ENCODE measurements around the gene ADGRV1. TPM values are rescaled to one million over a fixed set of nuclear protein-coding genes. Genes with fewer than 3 reads are reported as not detected.

ADGRV1 gene
- total RNA-seq, 2 donors from 2014 or later = 16.4 to 20.9 TPM

- TF ChIP-seq POLR2A (IDR thresholded peaks at IDR 0.05) (no peak), POLR2AphosphoS5 (IDR thresholded peaks at IDR 0.05) (no peak)
- TF ChIP-seq, protein P1, sequence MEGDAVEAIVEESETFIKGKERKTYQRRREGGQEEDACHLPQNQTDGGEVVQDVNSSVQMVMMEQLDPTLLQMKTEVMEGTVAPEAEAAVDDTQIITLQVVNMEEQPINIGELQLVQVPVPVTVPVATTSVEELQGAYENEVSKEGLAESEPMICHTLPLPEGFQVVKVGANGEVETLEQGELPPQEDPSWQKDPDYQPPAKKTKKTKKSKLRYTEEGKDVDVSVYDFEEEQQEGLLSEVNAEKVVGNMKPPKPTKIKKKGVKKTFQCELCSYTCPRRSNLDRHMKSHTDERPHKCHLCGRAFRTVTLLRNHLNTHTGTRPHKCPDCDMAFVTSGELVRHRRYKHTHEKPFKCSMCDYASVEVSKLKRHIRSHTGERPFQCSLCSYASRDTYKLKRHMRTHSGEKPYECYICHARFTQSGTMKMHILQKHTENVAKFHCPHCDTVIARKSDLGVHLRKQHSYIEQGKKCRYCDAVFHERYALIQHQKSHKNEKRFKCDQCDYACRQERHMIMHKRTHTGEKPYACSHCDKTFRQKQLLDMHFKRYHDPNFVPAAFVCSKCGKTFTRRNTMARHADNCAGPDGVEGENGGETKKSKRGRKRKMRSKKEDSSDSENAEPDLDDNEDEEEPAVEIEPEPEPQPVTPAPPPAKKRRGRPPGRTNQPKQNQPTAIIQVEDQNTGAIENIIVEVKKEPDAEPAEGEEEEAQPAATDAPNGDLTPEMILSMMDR (IDR thresholded peaks at IDR 0.05) = no peak
- DNase-seq (ENCODE audit: low spot score) = no peak
- Histone ChIP-seq H3K4me3 (no peak overlapping the region), H3K4me1 (replicated peaks) (no peaks in the 10 kb centered on the region), H3K36me3 (no peaks in the 10 kb centered on the region), H3K27me3 (replicated peaks; ENCODE audit: insufficient read depth) (no peaks in the 10 kb centered on the region), H3K9me3 (no peaks in the 10 kb centered on the region), H3K27ac (no peak overlapping the region)
- intact Hi-C loops (cut with DNase I) = no loop called here
- 30% methylated on average over 1 of the region's 1 CpG for WGBS
Observed at GRCh38 chr5:91212714-91213092, 654.1 kb downstream of the ADGRV1 start.

Other genes with a start within 250 kb of the ADGRV1 start
- gene CETN3, start 149.0 kb upstream of the ADGRV1 start, total RNA-seq = 10 to 100 TPM; 13.3 to 29.0 TPM
- 10 to 100 TPM in 1 of 2 donors, 1 to 10 TPM in 1; 3.9 to 12.9 TPM for gene MBLAC2, start 84.0 kb upstream of the ADGRV1 start, total RNA-seq
- 1 to 10 TPM in 1 of 2 donors, under 1 TPM in 1; 0.18 to 6.4 TPM for gene POLR3G, start 83.9 kb upstream of the ADGRV1 start, total RNA-seq
- 10 to 100 TPM; 11.8 to 18.0 TPM for gene LYSMD3, start 29.2 kb upstream of the ADGRV1 start, total RNA-seq

All from prostate gland (tissue), 2 donors.